OCI-LY3 (cell line): ENCODE measurements around the gene RBM20.

Experiments used
- CTCF ChIP-seq: fragments of 200-600, 300-600 bp; sonication (generic); IDR thresholded peaks from 2 replicates; pipeline ENCODE4 v1.5.1; 2014; ENCODE audit warnings: antibody characterized with exemption, low read length, low read depth
- EZH2phosphoT487 ChIP-seq: fragments of 200-600 bp; shearing (Covaris generic); IDR thresholded peaks from 2 replicates; pipeline ENCODE4 v1.6.1; 2018; ENCODE audit warnings: antibody characterized with exemption, mixed run types, low read depth

GRCh38 chr10:110684800-110685446, 40.8 kb downstream of the RBM20 start:
- no peak for TF ChIP-seq CTCF
- no peak for TF ChIP-seq EZH2phosphoT487
